Activated CD4-positive, alpha-beta T cell treated with anti-CD3 and anti-CD28 coated beads for 1 hour (primary cell): ENCODE data around the gene PFKFB3.
"Not testable (repeated sequence)": the region's sequence is repeated elsewhere in the genome, so short reads cannot be mapped to it uniquely, and the experiment has no call there.

Experiments
- DNase-seq: peaks from one replicate; pipeline ENCODE4 v3.0.0-alpha.2; 2020

PFKFB3 gene

GRCh38 chr10:6202684-6203330 lies at the start of gene PFKFB3:
Gene PFKFB3, plus strand, starts transcription at chr10:6202932. Its CDS starts 329 bp downstream, at chr10:6203261.
- peak; percentile 92 for DNase-seq

DNA sequence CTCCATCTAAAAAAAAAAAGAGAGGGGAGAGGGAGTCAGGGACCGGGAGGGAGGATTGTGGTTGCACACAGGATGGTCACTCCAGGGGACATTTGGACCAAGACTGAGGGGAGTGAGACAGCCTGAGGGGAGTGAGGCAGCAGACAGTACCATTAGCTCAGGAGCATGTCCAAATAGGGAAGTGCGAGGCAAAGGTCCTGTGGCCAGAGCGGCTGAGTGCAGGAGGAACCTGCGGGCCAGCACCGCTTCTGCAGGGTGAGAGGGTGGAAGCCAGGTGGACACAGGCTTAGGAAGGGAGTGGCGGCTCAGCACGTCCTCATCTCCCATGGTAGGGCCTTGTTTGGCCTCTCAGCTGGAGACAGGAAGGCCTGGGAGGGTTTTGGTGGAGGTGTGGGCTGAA lies 48.9 kb upstream of the PFKFB3 start:
- DNase-seq = no peak

DNA sequence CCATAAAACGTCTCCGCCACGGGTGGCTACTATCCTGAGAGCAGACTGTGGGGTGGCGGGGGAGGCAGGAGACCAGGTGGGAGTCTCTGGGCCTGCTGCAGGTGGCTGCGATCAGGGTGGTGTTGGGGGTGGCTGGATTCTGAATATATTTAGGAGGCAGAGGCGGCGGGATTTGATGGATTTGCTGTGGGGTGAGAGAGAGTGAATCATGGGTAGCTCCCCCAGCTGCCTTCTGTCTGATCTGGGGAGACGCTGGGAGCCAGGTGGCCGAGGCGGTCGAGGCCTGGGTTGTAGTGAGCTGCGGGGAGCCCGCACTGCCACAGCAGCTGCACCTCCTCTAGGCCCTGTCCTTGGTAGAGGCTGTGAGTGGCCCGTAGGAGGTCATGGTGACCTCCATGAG lies 48.2 kb upstream of the PFKFB3 start:
- no peak for DNase-seq

DNA sequence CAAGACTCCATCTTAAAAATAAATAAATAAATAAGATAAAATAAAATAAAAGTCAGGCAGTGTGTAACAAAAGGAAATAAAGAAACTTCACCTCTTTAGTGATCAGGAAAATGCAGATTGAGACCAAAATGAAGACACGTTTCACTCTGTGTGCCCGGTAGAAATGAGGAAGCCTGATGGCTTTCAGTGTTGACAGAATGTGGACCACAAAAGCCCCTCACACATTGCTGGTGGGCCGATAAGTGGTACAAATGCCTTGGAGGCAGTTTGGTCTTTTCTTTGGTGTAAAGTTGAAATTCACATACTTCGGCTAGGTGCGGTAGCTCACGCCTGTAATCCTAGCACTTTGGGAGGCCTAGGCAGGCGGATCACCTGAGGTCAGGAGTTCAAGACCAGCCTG lies 44.5 kb upstream of the PFKFB3 start:
- DNase-seq = no peak

DNA sequence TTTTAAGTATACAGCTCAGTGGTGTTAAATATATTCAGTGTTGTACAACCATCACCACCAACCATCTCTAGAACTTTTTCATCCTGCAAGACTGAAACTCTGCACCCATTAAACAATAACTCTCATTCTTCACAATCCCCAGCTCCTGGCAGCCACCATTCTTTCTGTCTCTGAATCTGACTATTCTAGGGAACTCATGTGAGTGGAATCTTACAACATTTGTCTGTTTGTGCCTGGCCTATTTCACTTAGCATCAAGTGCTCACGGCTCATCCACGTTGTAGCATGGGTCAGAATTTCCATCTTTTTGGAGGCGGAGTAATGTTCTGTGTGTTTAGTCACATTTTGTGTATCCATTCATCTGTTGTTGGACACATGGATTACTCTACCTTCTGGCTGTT lies 40.8 kb upstream of the PFKFB3 start:
- DNase-seq = no peak

DNA sequence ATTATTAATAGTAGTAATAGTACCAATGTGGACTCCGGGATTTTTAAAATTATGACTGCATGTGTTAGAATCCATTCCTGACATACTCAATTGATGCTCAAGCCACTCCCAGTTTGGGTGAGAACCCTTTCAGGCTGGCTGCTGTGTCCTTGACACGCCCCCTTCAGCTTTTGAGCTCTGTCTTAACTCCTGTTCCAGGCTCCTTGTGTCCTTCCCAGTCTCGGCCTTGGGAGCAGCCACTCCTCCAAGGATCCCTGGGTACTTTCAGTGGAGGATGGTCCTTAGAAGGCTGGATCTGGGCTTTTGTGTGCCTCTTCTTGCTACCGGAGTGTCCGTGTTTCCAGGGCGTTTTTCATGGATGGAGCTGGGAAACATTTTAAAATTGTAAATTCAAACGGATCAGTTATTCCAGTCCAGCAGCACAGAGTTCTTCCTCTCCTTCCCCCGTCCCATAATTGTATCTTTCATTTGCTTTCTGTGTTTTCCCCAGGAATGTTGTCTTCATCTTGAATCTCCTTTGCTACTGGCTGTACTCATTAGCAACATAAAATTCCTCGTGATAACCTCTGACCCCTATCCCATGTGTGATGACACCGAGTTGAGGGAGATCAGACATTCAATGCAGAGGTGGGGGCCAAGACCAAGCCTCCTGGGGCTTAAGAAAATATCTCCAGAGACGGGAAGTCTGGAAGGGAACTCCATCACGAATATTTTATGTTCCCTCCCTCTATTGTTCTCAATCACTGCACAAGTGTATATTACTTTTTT lies 40.0 kb upstream of the PFKFB3 start:
- no peak for DNase-seq

DNA sequence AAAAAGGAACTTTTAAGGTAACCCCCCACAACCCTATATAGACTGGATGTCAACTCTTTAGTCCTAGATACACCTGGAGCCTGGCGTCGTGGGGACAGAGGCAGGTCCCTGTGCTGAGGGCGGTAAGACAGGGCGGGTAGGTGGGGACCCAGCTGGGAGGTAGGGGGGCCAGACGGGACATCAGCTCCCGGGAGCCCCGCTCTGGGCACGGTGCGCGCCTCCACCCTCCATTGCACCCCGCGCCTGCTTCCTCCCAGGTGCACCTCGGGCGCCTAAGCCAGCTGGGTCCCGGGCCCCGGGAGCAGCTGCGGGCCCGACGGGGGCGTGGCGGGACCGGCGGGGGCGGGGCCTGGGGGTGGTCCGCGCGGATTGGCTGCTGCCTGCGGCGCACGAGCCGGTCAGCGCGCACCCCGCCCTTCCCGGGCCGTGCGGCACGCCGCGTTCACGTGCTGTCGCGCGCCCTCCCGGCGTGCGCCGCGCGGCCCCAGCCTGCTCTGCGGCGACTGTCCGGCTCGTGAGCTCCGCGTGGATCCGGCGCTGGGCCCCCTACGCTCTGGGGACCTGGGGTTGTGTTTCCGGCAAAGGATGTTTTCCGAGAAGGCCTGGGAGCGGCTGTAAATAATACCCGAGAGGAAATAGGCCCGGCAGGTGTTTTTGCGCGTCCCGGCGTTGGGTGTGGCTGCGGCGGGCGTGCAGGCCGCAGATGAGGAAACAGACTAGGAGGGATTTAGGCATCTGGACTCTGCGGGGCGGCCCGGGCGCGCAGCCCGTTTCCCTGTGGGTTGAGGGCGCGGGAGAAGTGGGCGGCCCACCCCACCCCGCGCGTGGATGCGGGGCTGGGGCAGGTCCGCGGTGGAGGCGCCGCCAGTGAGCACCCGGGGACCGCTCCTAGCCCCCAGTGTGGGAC lies 39.1 kb upstream of the PFKFB3 start:
- peak; percentile 88 for DNase-seq

DNA sequence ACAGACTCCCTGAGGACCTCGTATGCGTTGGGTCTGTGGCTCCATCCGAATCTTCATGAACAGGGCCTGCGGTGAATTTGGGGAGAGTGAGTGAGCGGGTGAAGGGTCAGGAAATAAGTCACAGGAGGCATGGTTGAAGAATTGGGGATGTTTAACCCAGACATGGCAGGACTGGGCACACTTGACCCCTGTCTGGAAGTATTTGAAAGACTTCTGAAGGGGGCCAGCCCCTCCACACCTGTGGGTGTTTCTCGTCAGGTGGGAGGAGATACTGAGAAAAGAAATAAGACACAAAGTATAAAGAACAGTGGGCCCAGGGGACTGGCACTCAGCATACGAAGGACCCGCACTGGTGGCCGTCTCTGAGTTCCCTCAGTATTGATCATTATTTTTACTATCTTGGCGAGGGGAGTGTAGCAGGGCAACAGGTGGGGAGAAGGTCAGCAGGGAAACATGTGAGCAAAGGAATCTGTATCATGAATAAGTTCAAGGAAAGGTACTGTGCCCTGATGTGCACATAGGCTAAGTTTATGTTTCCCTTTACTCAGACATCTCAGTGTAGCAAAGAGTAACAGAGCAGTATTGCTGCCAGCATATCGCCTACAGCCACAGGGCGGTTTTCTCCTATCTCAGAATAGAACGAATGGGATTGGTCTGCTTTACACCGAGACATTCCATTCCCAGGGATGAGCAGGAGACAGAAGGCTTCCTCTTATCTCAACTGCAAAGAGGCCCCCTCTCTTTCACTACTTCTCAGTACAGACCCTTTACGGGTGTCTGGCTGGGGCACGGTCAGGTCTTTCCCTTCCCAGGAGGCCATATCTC lies 38.2 kb upstream of the PFKFB3 start:
- no peak for DNase-seq

DNA sequence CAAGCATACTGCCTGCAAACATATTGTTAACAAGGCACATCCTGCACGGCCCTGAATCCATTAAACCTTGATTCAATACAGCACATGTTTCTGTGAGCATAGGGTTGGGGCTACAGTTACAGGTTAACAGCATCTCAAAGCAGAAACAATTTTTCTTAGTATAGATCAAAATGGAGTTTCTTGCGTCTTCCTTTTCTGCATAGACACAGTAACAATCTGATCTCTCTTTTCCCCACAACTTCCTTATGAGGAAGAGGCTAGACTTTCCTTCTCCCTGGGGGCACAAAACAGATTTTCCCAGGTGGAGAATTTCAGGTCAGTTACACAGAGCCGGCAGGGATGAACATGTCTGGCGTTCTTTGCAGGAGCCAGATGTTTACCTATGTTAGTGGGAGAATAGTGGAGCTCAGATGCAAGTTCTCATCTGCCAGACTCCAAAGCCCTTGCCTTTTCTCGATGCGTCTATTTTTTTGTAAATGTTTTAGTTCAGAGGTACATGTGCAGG lies 37.5 kb upstream of the PFKFB3 start:
- DNase-seq = no peak

DNA sequence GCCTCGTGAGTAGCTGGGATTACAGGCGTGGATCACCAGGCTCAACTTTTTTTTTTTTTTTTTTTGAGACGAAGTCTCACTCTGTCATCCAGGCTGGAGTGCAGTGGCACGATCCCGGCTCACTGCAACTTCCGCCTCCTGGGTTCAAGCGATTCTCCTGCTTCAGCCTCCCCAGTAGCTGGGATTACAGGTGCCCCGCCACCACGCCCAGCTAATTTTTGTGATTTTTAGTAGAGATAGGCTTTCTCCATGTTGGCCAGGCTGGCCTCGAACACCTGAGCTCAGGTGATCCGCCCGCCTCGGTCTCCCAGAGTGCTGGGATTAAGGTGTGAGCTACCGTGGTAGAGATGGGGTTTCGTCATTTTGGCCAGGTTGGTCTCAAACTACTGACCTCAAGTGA lies 36.8 kb upstream of the PFKFB3 start:
- not testable (repeated sequence) for DNase-seq

GRCh38 chr10:6167456-6167855 lies 35.3 kb upstream of the PFKFB3 start:
- DNase-seq = no peak

DNA sequence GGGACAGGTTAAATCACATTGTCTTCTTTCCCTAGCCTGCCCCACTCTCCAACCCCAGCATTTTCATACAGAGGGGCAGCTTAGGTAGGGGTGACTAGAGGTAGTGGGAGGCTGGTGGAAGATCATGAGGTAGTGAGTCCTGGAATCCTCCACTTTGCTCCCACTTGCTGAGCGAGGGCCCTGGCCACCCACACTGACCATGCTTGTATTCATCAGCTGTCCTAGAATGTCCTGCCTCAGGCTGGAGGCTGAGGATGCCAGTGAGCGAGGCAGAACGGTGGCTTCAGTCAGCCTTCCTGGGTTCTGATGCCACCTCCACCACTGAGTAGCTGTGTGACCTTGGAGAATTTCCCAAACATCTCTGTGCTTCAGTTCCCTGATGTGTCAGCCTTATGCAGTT lies 34.6 kb upstream of the PFKFB3 start:
- no peak for DNase-seq

DNA sequence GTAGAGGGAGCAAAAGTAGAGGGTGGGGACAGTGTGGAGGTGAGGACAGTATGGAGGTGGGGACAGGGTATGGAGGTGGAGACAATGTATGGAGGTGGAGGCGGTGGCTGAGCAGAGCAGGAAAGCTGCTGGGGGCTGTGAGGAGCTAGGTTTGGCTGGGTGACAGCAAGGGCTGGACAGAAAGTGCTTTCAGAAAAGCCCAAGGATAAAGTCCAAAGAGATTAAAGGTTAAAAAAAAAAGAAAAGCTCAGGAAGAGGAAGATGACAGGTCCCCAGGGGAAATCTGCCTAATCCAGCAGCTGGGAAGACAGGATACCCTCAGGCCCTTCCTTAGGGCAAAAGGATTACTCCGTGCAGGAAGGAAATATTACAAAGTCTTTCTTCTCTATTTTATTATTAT lies 32.1 kb upstream of the PFKFB3 start:
- DNase-seq = no peak

GRCh38 chr10:6171881-6172695 lies 30.6 kb upstream of the PFKFB3 start:
- no peak for DNase-seq

GRCh38 chr10:6173203-6173602 lies 29.5 kb upstream of the PFKFB3 start:
- peak; percentile 24 for DNase-seq

GRCh38 chr10:6174201-6174874 lies 28.4 kb upstream of the PFKFB3 start:
- DNase-seq = no peak

- no peak for DNase-seq
These were observed 27.2 kb upstream of the PFKFB3 start for GRCh38 chr10:6175329-6176055.

DNA sequence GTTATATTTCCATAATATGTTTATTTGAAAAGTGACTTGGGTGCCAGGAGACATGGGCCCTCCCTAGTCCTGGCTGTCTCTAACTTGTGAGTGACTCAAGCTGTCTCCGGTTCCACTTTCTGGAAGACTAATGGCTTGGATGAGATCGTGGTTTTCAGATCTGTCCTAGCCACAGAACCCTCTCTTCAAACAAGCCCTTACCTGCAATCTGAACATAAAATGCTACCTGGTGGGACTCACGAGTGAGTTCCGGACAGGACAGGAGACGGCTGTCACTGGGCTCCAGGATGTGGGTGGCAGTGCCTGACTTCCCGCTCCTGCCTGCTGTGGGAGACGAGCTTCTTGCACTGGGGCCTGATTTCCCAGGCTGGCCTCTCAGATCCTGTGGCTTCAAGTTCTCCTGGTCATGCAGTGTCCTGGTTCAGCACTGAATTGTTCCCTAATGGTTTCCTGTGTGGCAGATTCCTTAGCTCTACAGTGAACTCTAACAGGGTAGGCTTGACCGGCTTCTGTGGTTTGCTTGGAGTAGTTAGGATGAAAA lies 26.0 kb upstream of the PFKFB3 start:
- DNase-seq = no peak

- no peak for DNase-seq
These were observed 24.9 kb upstream of the PFKFB3 start for GRCh38 chr10:6177880-6178281.

DNA sequence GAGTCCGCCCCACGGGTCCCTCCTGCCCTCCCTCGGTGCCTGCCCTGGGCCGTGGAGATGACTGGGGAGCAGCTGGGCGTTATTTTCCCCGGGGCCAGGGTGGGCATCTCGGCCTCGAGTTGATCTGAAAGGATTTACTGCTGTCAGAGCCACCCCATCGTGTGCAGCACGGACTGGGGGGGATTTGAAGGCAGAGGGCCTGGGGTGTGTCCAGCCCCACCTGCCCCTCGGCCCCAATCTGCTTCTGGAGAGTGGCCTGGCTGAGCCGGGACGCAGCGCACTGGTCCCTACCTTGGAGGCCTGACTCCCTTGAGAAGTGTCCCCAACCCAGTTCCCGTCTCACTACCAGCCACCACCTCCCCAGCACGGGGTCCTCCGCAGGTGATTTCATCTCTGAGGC lies 24.2 kb upstream of the PFKFB3 start:
- no peak for DNase-seq
